Smooth muscle cell (in vitro differentiated cells): ENCODE results near the gene AIP. TPM values are rescaled to one million over a fixed set of nuclear protein-coding genes. Genes with fewer than 3 reads are reported as not detected.

ENCODE experiments used
- DNase-seq: peaks from one replicate; lab custom pipeline; 2025; ENCODE audit not compliant: unreplicated experiment; lab: John Stamatoyannopoulos, UW
- H2AFZ ChIP-seq: fragments of 200-600 bp; sonication (generic); 2 replicates; pipeline ENCODE4 v1.6.0; 2016; ENCODE audit warnings: antibody characterized with exemption, low read depth, mild to moderate bottlenecking
- H3F3A ChIP-seq: fragments of 200-600 bp; sonication (generic); 2 replicates; pipeline ENCODE4 v1.6.0; 2017; ENCODE audit warnings: antibody characterized with exemption, low read depth
- H3K27ac ChIP-seq: fragments of 200-600 bp; sonication (generic); 2 replicates; pipeline ENCODE4 v1.5.1; 2016; ENCODE audit warnings: low read depth, mild to moderate bottlenecking
- H3K27me3 ChIP-seq: fragments of 200-600 bp; sonication (generic); 2 replicates; pipeline ENCODE4 v1.6.1; 2016; ENCODE audit warnings: low read depth, mild to moderate bottlenecking
- H3K36me3 ChIP-seq: fragments of 200-600 bp; sonication (generic); 2 replicates; pipeline ENCODE4 v1.5.1; 2016; ENCODE audit warnings: low read depth
- H3K4me1 ChIP-seq: fragments of 200-600 bp; sonication (generic); 2 replicates; pipeline ENCODE4 v1.5.1; 2016; ENCODE audit warnings: low read depth
- H3K4me2 ChIP-seq: fragments of 200-600 bp; sonication (generic); 2 replicates; pipeline ENCODE4 v1.6.0; 2016; ENCODE audit warnings: mild to moderate bottlenecking
- H3K4me3 ChIP-seq: fragments of 200-600 bp; sonication (generic); 2 replicates; pipeline ENCODE4 v1.5.1; 2016; ENCODE audit warnings: mild to moderate bottlenecking
- H3K79me2 ChIP-seq: fragments of 200-600 bp; sonication (generic); 2 replicates; pipeline ENCODE4 v1.6.0; 2016; ENCODE audit warnings: low read depth, mild to moderate bottlenecking
- H3K9ac ChIP-seq: fragments of 200-600 bp; sonication (generic); 2 replicates; pipeline ENCODE4 v1.6.0; 2016; ENCODE audit warnings: low read depth
- H3K9me3 ChIP-seq: fragments of 200-600 bp; sonication (generic); replicated peaks from 2 replicates; pipeline ENCODE4 v1.5.1; 2016; ENCODE audit warnings: low read depth
- H4K20me1 ChIP-seq: fragments of 200-600 bp; sonication (generic); 2 replicates; pipeline ENCODE4 v1.6.0; 2016; ENCODE audit warnings: low read depth
- WGBS: methylation state at CpG from one replicate; pipeline ENCODE4 v1.1.7; 2016; ENCODE audit warnings: low lambda C conversion rate; 5-methylcytosine and 5-hydroxymethylcytosine counted together
- polyA plus RNA-seq: library from polyadenylated mRNA; unstranded; fragments of >200 nt; fragmentation: Nextera tagmentation; extraction: Ambion mirVana; gene quantifications from 2 replicates; pipeline ENCODE4 v1.2.1, GENCODE V29; 2016
- total RNA-seq: library from RNA; depleted of rRNA; stranded (reverse); fragments of >200 nt; gene quantifications from 2 replicates; pipeline ENCODE4 v1.2.3, GENCODE V29; 2014
- TF ChIP-seq, protein P1 (sequence below): fragments of 200-600 bp; sonication (generic); IDR thresholded peaks from 2 replicates; pipeline ENCODE4 v1.5.1; 2017; ENCODE audit warnings: borderline replicate concordance, mild to moderate bottlenecking, antibody characterized with exemption; ENCODE audit not compliant: insufficient read depth, poor library complexity, severe bottlenecking

The AIP gene
- total and polyA plus RNA-seq, 2 experiments from 2014 or later: 36.8 to 61.5 TPM

- Histone ChIP-seq H3K4me2 (no peak overlapping the region), H2AFZ (no peak overlapping the region), H3K9me3 (no peaks in the 10 kb centered on the region), H3F3A (no peaks in the 10 kb centered on the region), H3K27ac (no peak overlapping the region), H4K20me1 (no peaks in the 10 kb centered on the region), H3K79me2 (peaks cover under 1% of the 10 kb centered on the region), H3K27me3 (no peaks in the 10 kb centered on the region), H3K9ac (no peak overlapping the region), H3K36me3 (no peaks in the 10 kb centered on the region), H3K4me1 (no peaks in the 10 kb centered on the region), H3K4me3 (no peak overlapping the region)
- 97% methylated on average over 7 of the region's 7 CpGs for WGBS
- TF ChIP-seq, protein P1, sequence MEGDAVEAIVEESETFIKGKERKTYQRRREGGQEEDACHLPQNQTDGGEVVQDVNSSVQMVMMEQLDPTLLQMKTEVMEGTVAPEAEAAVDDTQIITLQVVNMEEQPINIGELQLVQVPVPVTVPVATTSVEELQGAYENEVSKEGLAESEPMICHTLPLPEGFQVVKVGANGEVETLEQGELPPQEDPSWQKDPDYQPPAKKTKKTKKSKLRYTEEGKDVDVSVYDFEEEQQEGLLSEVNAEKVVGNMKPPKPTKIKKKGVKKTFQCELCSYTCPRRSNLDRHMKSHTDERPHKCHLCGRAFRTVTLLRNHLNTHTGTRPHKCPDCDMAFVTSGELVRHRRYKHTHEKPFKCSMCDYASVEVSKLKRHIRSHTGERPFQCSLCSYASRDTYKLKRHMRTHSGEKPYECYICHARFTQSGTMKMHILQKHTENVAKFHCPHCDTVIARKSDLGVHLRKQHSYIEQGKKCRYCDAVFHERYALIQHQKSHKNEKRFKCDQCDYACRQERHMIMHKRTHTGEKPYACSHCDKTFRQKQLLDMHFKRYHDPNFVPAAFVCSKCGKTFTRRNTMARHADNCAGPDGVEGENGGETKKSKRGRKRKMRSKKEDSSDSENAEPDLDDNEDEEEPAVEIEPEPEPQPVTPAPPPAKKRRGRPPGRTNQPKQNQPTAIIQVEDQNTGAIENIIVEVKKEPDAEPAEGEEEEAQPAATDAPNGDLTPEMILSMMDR: no peak
- DNase-seq: no peak
These were observed 34.6 kb upstream of the AIP start for GRCh38 chr11:67448220-67448609.

DNA sequence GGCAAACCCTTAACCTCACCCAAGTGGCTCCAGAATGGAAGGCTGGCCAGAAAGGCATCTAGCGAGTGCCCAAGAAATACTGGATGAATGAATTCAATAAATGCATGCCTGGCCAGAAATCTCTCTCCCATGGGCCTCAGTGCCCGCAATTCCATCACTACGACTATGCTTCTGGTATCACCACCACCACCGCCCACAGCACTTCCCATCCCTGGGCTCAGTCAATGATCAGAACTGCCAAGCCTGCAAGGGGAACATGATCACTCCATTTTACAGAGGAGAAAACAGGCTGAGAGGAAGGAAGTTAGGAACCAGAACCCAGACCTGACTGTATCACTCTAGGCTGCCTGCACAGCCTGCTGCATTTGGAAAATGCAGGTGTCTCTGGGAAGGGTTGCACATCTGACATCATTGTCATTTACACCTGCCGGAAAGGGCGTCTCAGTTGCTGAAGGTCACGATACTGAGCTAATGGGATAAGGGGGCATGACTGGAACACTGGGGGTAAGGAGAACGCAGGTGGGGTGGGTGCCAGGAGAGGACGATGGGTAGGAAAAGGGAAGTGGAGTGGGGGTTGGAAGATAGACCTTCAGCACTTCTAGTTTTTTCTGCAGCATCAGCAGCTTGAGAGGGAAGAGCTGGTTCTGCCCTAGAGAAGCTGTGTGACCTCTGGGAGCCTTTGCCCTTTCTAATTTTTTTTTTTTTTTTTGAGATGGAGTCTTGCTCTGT lies 33.5 kb upstream of the AIP start:
- WGBS: 90% methylated on average over 9 of the region's 9 CpGs
- H3K79me2 ChIP-seq: no peaks in the 10 kb centered on the region
- H3K9me3 ChIP-seq: no peaks in the 10 kb centered on the region
- H3K27ac ChIP-seq: no peak overlapping the region
- H3F3A ChIP-seq: no peaks in the 10 kb centered on the region
- no peaks in the 10 kb centered on the region for H3K36me3 ChIP-seq
- H4K20me1 ChIP-seq: no peaks in the 10 kb centered on the region
- DNase-seq: no peak
- no peak overlapping the region for H3K4me3 ChIP-seq
- no peak overlapping the region for H2AFZ ChIP-seq
- TF ChIP-seq, protein P1: no peak
- H3K9ac ChIP-seq: no peak overlapping the region
- no peaks in the 10 kb centered on the region for H3K4me1 ChIP-seq
- no peaks in the 10 kb centered on the region for H3K27me3 ChIP-seq
- H3K4me2 ChIP-seq: no peak overlapping the region

DNA sequence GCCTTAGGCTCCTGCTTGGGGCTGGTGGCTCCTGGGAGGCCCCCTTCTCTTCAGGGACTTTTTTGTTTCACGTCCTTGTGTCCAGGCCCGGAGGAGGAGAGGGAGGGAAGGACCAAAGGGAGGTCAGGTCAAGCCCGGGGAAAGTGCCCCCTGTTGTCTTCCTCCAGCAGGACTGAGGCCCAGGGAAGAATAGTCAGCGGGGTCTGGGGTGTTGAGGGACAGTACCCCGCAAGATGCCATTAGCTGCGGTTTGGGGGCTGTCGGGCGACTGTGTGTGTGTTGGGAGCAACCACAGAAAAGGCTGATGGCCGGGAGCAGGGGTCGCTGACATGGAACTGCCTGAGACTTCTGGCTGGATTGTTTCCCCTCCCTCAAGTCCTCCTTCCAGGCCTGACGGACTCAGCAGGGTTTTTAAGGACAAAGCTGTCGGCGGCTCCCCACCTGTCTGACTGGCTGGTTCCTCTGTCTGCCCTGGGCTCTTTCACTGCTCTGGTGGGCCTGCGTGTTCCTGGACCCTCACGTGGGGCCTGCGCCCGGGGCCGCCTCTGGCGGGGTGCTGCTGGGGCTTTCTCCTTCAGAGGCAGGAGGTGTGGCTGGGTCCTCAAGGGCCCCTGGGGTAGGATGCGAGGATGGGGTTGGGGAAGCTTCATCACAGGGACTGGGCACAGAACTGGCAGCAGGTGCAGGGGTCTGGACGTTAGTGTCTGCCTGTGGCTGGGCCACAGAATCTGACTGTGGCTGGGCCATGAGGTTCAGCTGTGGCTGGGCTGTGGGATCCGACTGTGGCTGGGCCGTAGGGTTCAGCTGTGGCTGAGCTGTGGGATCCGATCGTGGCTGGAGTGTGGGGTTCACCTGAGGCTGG lies 31.8 kb upstream of the AIP start:
- WGBS: 93% methylated on average over 23 of the region's 25 CpGs
- DNase-seq: no peak
- Histone ChIP-seq H3K36me3 (no peaks in the 10 kb centered on the region), H4K20me1 (no peaks in the 10 kb centered on the region), H3K4me2 (no peak overlapping the region), H3K4me1 (no peaks in the 10 kb centered on the region), H3K79me2 (no peaks in the 10 kb centered on the region), H3F3A (no peaks in the 10 kb centered on the region), H3K27ac (no peak overlapping the region), H3K9ac (no peak overlapping the region), H3K9me3 (no peaks in the 10 kb centered on the region), H3K4me3 (no peak overlapping the region), H3K27me3 (no peaks in the 10 kb centered on the region), H2AFZ (no peak overlapping the region)
- TF ChIP-seq, protein P1: no peak

GRCh38 chr11:67451658-67451976 lies 31.2 kb upstream of the AIP start:
- Histone ChIP-seq H3K9ac (no peak overlapping the region), H2AFZ (no peak overlapping the region), H3K4me3 (no peak overlapping the region), H3K4me1 (no peaks in the 10 kb centered on the region), H3K36me3 (no peaks in the 10 kb centered on the region), H3K4me2 (no peak overlapping the region), H3F3A (no peaks in the 10 kb centered on the region), H4K20me1 (no peaks in the 10 kb centered on the region), H3K27me3 (no peaks in the 10 kb centered on the region), H3K27ac (no peak overlapping the region), H3K79me2 (no peaks in the 10 kb centered on the region), H3K9me3 (no peaks in the 10 kb centered on the region)
- DNase-seq: no peak
- TF ChIP-seq, protein P1: no peak
- 96% methylated on average over 14 of the region's 14 CpGs for WGBS
